Natural killer cell (primary cell): Measurements from ENCODE around the gene ZBTB40. TPM values are rescaled to one million over a fixed set of nuclear protein-coding genes. Genes with fewer than 3 reads are reported as not detected.

Experiments used
- ATAC-seq, 3 donors: fragments of 150-1000 bp in 2 of 3; fragments of 200-7000 bp in 1 of 3; cut with Tn5 transposase; 1 replicate in 1 of 3; 2 replicates in 2 of 3; pipeline ENCODE4 v1.10.0; 2021; ENCODE audit warnings: mild to moderate bottlenecking in 2 of 3, moderate library complexity in 2 of 3
- DNase-seq, 2 donors: peaks; one replicate each; pipeline versions ENCODE4 v3.0.0 to v3.0.0-alpha.2; 2013 to 2021; ENCODE audit warnings: mixed read lengths in 1 of 2
- H3K27ac ChIP-seq: one replicate; pipeline ENCODE4 v1.5.1; 2013; ENCODE audit warnings: mild to moderate bottlenecking, low read length
- H3K27me3 ChIP-seq: one replicate; pipeline ENCODE4 v1.6.1; 2013; ENCODE audit warnings: low read length; ENCODE audit not compliant: control insufficient read depth, insufficient read depth
- H3K36me3 ChIP-seq: one replicate; pipeline ENCODE4 v1.6.1; 2013; ENCODE audit warnings: low read length; ENCODE audit not compliant: control insufficient read depth, insufficient read depth
- H3K4me1 ChIP-seq: one replicate; pipeline ENCODE4 v1.6.1; 2013; ENCODE audit warnings: low read length; ENCODE audit not compliant: control insufficient read depth, insufficient read depth
- H3K4me3 ChIP-seq: one replicate; pipeline ENCODE4 v1.5.1; 2013; ENCODE audit warnings: low read length
- H3K9me3 ChIP-seq: one replicate; pipeline ENCODE4 v1.6.1; 2013; ENCODE audit warnings: low read length; ENCODE audit not compliant: control insufficient read depth, insufficient read depth
- H3K27ac Mint-ChIP-seq, 2 donors: one replicate each; pipeline ENCODE4 v1.8.0; 2022; ENCODE audit warnings: mild to moderate bottlenecking in 2 of 2, mixed read lengths in 2 of 2, moderate library complexity in 1 of 2
- H3K27me3 Mint-ChIP-seq, 2 donors: one replicate each; pipeline ENCODE4 v1.8.0; 2022; ENCODE audit warnings: low read depth in 2 of 2, mixed read lengths in 2 of 2
- H3K36me3 Mint-ChIP-seq: one replicate; pipeline ENCODE4 v1.8.0; 2022; ENCODE audit warnings: mixed read lengths
- H3K4me1 Mint-ChIP-seq, 2 donors: one replicate each; pipeline ENCODE4 v1.8.0; 2022; ENCODE audit warnings: mixed read lengths in 2 of 2
- H3K4me3 Mint-ChIP-seq: one replicate; pipeline ENCODE4 v1.8.0; 2022; ENCODE audit warnings: mild to moderate bottlenecking, moderate library complexity, mixed read lengths
- H3K9me3 Mint-ChIP-seq, 2 donors: one replicate each; pipeline ENCODE4 v1.8.0; 2022; ENCODE audit warnings: mixed read lengths in 2 of 2
- WGBS: methylation state at CpG from one replicate; pipeline ENCODE4 v1.1.7; 2013; ENCODE audit warnings: missing lambda C conversion rate; ENCODE audit not compliant: insufficient coverage; 5-methylcytosine and 5-hydroxymethylcytosine counted together
- intact Hi-C: fragments of 100-400 bp; cut with micrococcal nuclease; formaldehyde crosslinking; loops from one replicate; pipeline ENCODE4 v1.14.2; 2022
- total RNA-seq, 4 donors: library from RNA; stranded (reverse); fragments of 120-200 nt in 1 of 4; gene quantifications; one replicate each; pipeline versions ENCODE4 v1.2.3 to v1.2.4, GENCODE V29; 2013 to 2022
- TF ChIP-seq, protein P1 (sequence below): fragments of 200-600 bp; IDR thresholded peaks from one replicate; pipeline ENCODE4 v1.8.0; 2022; ENCODE audit warnings: antibody characterized with exemption

ZBTB40 gene
- total RNA-seq, 3 donors from 2014 or later (not counting 1 experiment from before 2014, with no cell fraction given): 32.9 to 37.6 (median 36.7) TPM

DNA sequence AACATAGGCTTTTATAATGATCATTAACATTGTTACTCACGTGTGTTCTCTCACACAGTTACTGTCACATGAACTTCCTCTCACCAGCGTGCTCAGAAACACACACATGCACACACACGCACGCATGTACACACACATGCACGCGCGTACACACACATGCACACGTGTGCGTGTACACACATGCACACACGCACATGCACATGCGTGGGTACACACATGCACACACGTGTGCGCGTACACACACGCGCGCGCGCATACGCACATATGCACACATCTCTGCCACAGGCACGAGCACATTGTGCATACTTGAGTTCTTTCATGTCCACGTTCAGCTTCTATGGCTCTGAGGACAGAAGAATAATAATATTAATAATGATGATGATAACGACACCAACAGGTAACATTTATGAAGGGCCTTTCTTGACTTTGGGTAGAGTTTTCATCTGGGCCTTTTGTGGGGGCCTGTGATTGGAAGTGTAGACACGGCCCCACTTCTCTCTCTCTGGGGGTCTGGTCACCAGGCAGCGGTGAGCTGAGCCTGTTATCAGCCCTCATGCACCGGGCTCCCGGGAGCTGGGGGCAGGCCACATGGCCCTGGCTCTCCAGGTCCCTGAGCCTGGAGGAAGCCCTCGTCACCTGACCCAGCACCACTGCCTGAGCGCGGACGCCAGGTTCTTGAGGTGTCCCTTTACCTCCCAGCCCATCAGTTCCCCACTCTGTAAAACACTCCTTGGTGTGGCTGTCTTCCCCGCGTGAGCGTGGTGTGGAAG is 118.7 kb downstream of the ZBTB40 start:
- H3K36me3 Mint-ChIP-seq: no peaks in the 10 kb centered on the region
- DNase-seq (no peak), ATAC-seq (no peak)
- no peak overlapping the region for H3K27ac Mint-ChIP-seq
- H3K27me3 Mint-ChIP-seq: peaks cover 5 to 9% of the 10 kb centered on the region in 2 donors
- no peaks in the 10 kb centered on the region for H3K9me3 Mint-ChIP-seq
- no peak overlapping the region for H3K4me3 Mint-ChIP-seq
- H3K36me3 ChIP-seq: no peaks in the 10 kb centered on the region
- no peaks in the 10 kb centered on the region for H3K9me3 ChIP-seq
- intact Hi-C loops: no loop called here
- 90% methylated on average over 34 of the region's 34 CpGs for WGBS
- H3K27me3 ChIP-seq: no peaks in the 10 kb centered on the region
- no peaks in the 10 kb centered on the region for H3K4me1 ChIP-seq
- TF ChIP-seq, protein P1, sequence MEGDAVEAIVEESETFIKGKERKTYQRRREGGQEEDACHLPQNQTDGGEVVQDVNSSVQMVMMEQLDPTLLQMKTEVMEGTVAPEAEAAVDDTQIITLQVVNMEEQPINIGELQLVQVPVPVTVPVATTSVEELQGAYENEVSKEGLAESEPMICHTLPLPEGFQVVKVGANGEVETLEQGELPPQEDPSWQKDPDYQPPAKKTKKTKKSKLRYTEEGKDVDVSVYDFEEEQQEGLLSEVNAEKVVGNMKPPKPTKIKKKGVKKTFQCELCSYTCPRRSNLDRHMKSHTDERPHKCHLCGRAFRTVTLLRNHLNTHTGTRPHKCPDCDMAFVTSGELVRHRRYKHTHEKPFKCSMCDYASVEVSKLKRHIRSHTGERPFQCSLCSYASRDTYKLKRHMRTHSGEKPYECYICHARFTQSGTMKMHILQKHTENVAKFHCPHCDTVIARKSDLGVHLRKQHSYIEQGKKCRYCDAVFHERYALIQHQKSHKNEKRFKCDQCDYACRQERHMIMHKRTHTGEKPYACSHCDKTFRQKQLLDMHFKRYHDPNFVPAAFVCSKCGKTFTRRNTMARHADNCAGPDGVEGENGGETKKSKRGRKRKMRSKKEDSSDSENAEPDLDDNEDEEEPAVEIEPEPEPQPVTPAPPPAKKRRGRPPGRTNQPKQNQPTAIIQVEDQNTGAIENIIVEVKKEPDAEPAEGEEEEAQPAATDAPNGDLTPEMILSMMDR: no peak
- H3K27ac ChIP-seq: no peak overlapping the region
- H3K4me3 ChIP-seq: no peak overlapping the region
- H3K4me1 Mint-ChIP-seq: no peaks in the 10 kb centered on the region

DNA sequence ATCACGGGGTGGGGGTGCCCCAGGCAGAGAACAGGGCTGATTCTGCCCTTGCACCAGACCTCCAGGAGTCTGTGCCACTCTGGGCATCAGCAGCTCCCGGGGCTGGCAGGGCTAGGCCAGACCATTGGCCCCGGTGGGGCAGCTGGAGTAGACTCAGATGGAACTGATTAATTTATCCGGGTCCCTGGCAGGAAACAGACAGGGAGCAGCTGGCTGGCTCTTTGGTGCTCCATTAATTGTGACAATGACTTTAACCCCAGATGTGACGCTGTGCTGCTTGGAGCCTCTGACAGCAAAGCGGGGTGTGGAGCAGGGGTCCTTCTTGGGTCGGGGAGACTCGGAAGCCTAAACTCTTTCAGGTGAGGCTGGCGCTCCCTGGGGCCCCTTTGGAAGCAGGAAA is 121.2 kb downstream of the ZBTB40 start:
- no peak overlapping the region for H3K4me3 Mint-ChIP-seq
- no peak overlapping the region for H3K27ac Mint-ChIP-seq
- intact Hi-C loops: no loop called here
- no peak for ATAC-seq
- peaks cover 0 to 2% of the 10 kb centered on the region in 2 donors for H3K9me3 Mint-ChIP-seq
- no peak overlapping the region for H3K27ac ChIP-seq
- H3K36me3 Mint-ChIP-seq: no peaks in the 10 kb centered on the region
- H3K9me3 ChIP-seq: no peaks in the 10 kb centered on the region
- H3K27me3 Mint-ChIP-seq: peaks cover 5 to 9% of the 10 kb centered on the region in 2 donors
- no peaks in the 10 kb centered on the region for H3K4me1 ChIP-seq
- H3K36me3 ChIP-seq: no peaks in the 10 kb centered on the region
- no peak overlapping the region for H3K4me3 ChIP-seq
- H3K27me3 ChIP-seq: no peaks in the 10 kb centered on the region
- DNase-seq: no peak
- WGBS: 41% methylated on average over 9 of the region's 9 CpGs
- TF ChIP-seq, protein P1: no peak
- H3K4me1 Mint-ChIP-seq: peaks cover 0 to 7% of the 10 kb centered on the region in 2 donors

DNA sequence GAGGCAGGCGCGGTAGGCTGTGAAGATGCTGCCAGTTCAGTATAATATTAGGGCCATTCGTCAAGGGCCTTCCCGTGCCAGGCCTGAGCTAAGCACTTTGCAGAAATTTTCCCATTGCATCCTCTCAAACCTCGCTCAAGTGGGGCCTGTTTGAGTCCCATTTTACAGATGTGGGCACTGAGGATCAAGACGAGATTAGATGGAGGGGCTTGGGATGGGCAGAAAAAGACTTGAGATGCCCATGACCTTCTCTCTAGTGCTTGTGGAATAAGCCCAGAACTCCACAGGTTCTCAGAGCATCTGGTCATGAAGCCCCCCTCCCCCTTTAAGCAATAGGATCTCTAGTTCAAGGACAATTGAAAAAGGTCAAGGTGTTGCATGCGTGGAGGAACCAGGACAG is 121.6 kb downstream of the ZBTB40 start:
- no peak overlapping the region for H3K4me3 Mint-ChIP-seq
- no peaks in the 10 kb centered on the region for H3K36me3 Mint-ChIP-seq
- DNase-seq: no peak
- H3K9me3 Mint-ChIP-seq: peaks cover 0 to 3% of the 10 kb centered on the region in 2 donors
- peaks cover 0 to 8% of the 10 kb centered on the region in 2 donors for H3K4me1 Mint-ChIP-seq
- 67% methylated on average over 7 of the region's 7 CpGs for WGBS
- no peak overlapping the region for H3K4me3 ChIP-seq
- H3K9me3 ChIP-seq: no peaks in the 10 kb centered on the region
- no peak for ATAC-seq
- H3K36me3 ChIP-seq: no peaks in the 10 kb centered on the region
- no peak overlapping the region for H3K27ac ChIP-seq
- no peaks in the 10 kb centered on the region for H3K4me1 ChIP-seq
- H3K27me3 Mint-ChIP-seq: peaks cover 5 to 9% of the 10 kb centered on the region in 2 donors
- no peak overlapping the region for H3K27ac Mint-ChIP-seq
- intact Hi-C loops: no loop called here
- H3K27me3 ChIP-seq: no peaks in the 10 kb centered on the region
- TF ChIP-seq, protein P1: no peak
